ENCODE data around the gene HOXA13. TPM values are rescaled to one million over a fixed set of nuclear protein-coding genes. Genes with fewer than 3 reads are reported as not detected.

Gene HOXA13
- total RNA-seq, 3 donors from 2014 or later: 28.0 to 54.3 (median 42.2) TPM

- Histone ChIP-seq H3K36me3 (ENCODE audit: low read depth) (no peaks in the 10 kb centered on the region), H3K9me3 (no peaks in the 10 kb centered on the region), H3K4me3 (no peak overlapping the region), H3K4me1 (ENCODE audit: low read depth) (peaks cover 18% of the 10 kb centered on the region)
- no peak for ATAC-seq
- TF ChIP-seq CTCF (IDR thresholded peaks at IDR 0.05): no peak
- intact Hi-C loops (cut with DNase I, micrococcal nuclease): no loop called here
- peak in 2 of 3 donors; percentile 45 to 62 for DNase-seq
Measured at GRCh38 chr7:27176962-27177794, 22.7 kb downstream of the HOXA13 start.

- no peaks in the 10 kb centered on the region for H3K36me3 ChIP-seq (ENCODE audit: low read depth)
- DNase-seq (no peak), ATAC-seq (no peak)
- TF ChIP-seq CTCF (IDR thresholded peaks at IDR 0.05): no peak
- intact Hi-C loops (cut with DNase I, micrococcal nuclease): no loop called here
- no peak overlapping the region for H3K4me3 ChIP-seq
- no peaks in the 10 kb centered on the region for H3K9me3 ChIP-seq
- H3K4me1 ChIP-seq (ENCODE audit: low read depth): peaks cover 16% of the 10 kb centered on the region
Measured at GRCh38 chr7:27176524-27176845, 23.4 kb downstream of the HOXA13 start.

GRCh38 chr7:27175626-27176523 lies 24.0 kb downstream of the HOXA13 start:
- intact Hi-C loops (cut with DNase I, micrococcal nuclease): no loop called here
- Histone ChIP-seq H3K4me1 (ENCODE audit: low read depth) (peaks cover 16% of the 10 kb centered on the region), H3K4me3 (peak overlapping the region; percentile 7), H3K36me3 (ENCODE audit: low read depth) (no peaks in the 10 kb centered on the region), H3K9me3 (no peaks in the 10 kb centered on the region)
- ATAC-seq (peak; percentile 3), DNase-seq (peak in 2 of 3 donors; percentile 64 to 67)
- no peak for TF ChIP-seq CTCF (IDR thresholded peaks at IDR 0.05)

- ATAC-seq (peak; percentile 68), DNase-seq (peak; percentile 73 to 90 (median 85))
- intact Hi-C loops (cut with DNase I, micrococcal nuclease): no loop called here
- Histone ChIP-seq H3K4me1 (ENCODE audit: low read depth) (peaks cover 13% of the 10 kb centered on the region), H3K4me3 (no peak overlapping the region), H3K9me3 (no peaks in the 10 kb centered on the region), H3K36me3 (ENCODE audit: low read depth) (no peaks in the 10 kb centered on the region)
- no peak for TF ChIP-seq CTCF (IDR thresholded peaks at IDR 0.05)
Measured at GRCh38 chr7:27174874-27175625, 24.8 kb downstream of the HOXA13 start.

Measured in mucosa of descending colon (tissue), 3 donors.